NCI-H1417 (cell line): ENCODE results near the gene KCTD1.

Experiments used
- DNase-seq, 3 experiments: peaks; one replicate each; lab custom pipeline; 2025; lab: John Stamatoyannopoulos, UW

Gene KCTD1

GRCh38 chr18:26482569-26482968 lies 65.8 kb downstream of the KCTD1 start:
- no peak for DNase-seq

DNA sequence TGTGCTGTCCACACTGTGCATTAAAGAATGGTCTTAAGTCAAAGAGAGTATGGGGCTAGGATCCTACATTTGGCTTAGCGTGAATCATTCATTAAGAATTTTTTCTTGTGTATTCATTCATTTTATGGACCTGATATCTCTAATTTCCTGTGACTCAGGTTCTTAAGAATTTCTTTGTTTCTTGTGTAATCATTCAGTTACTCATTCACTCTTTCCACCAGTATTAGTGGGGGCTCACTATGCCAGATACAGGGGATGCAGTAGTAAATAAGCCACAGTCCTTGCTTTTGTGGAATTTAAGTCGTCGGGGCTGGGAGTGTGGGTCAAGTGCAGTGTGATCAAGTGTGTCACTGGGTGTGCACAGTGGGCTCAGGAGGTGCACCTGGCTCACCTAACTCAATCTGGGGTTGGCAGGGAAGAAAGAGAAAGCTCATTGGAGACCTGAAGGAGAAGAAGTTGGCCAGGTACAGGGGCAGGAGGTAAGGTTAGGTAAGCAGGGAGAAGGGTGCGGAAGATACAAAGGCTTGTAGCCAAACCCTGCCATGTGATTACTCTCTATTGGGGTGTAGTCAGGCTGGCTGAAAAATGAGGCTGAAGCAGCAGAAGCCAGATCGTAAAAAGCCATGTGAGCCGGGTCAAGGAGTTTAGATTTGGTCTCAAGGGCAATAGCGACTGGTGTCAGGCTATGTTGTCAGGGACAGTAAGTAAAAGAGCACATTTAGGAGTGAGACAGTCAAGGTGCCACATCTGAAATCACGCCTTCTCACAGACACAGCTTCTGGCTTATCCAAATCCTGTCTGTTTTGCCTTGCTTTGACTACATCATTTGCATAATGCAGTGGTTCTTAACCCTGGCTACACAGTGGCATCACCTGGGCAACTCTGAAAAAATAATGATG lies 67.2 kb downstream of the KCTD1 start:
- no peak for DNase-seq

DNA sequence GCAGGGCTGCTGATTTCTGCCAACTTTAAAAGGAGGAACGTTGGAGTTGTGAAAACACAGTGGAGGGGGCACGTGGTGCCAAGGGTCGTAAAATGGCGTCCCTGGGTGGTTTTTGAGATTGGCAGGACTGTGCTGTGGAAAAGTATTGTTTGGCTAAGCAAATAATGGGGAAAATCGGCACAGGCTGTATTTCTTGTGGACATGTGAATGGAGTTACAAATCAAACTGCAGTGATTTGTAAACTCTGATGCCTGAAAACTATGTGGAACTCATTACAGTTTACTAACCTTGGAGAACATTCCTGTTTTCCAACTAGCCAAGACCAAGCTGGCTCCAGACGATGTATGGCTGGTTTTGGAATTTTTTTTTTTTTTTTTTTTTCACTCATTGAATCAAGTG lies 68.7 kb downstream of the KCTD1 start:
- no peak for DNase-seq

- DNase-seq = no peak
Observed at GRCh38 chr18:26479065-26479680, 69.2 kb downstream of the KCTD1 start.

DNA sequence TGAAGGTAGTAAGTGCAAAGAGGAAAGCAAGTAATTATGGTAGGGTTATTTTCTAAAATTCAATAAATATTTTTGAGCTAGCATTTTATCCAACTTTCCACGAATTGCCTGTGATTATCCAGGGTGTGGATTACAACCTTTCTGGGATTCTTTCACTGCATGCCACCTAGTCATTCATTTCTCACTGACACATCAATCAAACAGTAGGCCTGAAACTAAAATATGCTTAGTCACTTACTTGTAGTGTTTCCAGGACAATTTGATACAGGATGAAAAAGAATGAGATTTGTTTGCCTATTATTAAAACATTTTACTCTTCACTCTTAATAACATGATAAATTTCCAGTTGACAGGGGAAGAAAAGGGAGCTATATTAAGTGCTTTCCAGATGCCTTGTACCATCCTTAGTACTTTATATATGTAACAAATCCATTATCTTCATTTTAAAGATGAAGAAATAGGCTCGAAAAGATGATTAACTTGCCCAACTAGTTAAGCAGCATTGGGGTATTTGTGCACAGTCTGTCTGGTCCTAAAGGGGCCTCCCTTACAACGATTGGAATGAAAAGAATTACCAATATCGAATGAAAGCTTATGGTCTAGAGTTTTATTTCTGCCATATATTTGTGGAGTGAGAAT lies 70.4 kb downstream of the KCTD1 start:
- peak in 1 of 3 experiments; percentile 81 for DNase-seq

- DNase-seq = no peak
Observed at GRCh38 chr18:26476697-26477096, 71.7 kb downstream of the KCTD1 start.

- no peak for DNase-seq
Observed at GRCh38 chr18:26474542-26474941, 73.8 kb downstream of the KCTD1 start.

- DNase-seq = no peak
Observed at GRCh38 chr18:26473672-26474071, 74.7 kb downstream of the KCTD1 start.

GRCh38 chr18:26471826-26472225 lies 76.5 kb downstream of the KCTD1 start:
- no peak for DNase-seq

DNA sequence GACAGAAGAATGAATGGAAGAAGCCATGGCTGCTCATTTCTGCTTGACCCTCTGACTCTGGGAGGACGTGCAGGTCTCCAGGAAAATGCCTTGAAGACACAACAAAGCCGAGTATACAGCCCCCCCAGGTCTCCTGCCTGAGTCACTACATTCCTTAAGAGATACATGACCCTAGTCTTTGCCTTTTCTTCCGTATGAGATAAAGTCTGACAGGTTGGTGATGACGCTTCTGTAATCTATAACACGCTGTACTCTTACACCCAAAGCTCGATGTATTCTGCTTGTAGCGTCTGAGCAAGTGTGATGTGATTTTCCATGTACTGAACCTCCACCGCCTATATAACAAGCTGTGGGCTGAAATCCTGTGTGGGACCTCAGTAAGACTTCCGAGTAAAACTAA lies 77.3 kb downstream of the KCTD1 start:
- DNase-seq = no peak

DNA sequence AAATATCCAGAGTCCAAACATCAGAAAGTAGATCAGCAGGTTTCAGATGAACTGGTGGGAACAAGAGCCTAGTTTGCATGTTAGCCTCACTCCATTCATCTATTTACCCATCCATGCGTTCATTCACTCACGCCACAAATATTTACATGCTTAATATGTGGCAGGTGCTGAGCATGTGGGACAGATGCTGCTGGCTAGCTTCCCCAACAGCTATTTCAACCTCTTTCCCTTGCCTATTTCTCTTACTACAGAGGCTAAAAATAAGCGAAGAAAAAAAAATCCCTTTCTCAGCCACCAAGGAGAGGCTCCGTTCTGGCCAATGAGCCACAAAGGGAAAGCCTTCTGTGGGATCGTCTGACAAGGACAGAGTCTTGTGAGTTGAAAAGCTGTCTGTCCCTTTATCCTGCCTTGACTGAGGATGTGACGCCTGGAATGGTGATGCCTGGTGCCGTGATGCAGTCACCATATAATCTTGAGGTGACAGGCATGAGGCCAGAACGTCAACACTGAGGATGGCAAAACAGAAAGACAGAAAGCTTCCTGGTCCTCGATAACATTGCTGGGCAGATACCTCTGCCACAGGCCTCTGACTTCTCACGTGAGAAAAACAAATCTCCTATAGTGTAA lies 78.2 kb downstream of the KCTD1 start:
- peak; percentile 22 to 89 (median 79) for DNase-seq

- DNase-seq = peak; percentile 66 to 93 (median 91)
Observed at GRCh38 chr18:26468931-26469340, 79.4 kb downstream of the KCTD1 start.

- no peak for DNase-seq
Observed at GRCh38 chr18:26466026-26466425, 82.3 kb downstream of the KCTD1 start.

- no peak for DNase-seq
Observed at GRCh38 chr18:26465431-26465830, 82.9 kb downstream of the KCTD1 start.

DNA sequence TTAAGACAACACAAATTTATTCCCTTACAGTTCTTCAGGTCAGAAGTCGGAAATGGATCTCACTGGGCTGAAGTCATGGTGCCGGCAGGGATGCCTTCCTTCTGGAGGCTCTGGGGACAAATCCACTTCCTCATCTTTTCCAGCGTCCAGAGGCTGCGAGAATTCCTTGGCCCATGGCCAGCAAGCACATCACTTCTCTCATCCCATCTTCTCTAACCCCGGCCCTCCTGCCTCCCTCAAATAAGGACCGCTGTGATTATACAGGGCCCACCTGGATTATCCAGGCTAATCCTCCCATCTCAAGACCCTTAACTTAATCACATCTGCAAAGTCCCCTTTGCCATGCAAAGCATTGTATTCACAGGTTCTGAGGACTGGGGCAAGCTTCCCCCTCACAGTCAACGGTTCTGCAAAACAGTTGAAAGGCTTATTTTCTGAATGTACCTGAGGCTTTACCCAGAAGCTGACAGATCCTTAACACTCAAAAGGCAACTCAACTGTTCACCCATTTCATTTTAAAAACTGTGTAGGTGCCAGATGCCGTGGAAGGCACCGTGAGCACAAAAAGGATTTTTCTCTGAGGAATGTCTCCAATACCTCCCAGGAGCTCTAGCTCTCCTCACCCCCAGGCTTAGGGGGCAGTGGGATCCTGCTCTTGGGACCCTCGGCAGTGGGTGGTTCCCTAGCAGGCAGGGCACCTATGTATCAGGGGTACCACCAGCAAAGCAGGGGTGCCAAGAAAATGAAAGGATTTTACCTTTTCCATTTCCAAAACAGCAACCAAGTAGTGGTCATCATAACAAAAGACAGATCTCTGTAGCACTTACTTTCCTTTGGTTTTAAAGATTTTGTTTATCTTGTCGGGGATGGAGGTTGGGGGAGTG lies 84.0 kb downstream of the KCTD1 start:
- DNase-seq = no peak

DNA sequence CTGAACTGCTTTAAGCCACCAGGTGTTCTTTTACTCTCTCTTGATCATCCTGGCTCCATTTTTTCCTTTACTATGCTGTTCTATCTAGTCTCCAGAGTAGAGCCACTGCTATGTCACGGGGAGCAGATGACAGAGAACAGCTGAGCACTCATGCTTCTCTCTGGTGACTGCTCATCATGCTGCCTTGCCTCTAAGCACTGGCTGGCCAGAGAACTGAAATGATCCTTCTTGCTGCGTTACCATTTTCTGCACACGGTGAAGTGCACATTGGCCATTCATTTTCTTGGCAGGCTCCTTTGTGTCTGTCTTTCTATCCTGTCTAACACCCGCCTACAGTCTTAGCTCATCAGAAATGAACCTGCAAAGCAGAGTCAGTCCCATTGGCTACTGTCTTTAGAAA lies 86.0 kb downstream of the KCTD1 start:
- DNase-seq = no peak

DNA sequence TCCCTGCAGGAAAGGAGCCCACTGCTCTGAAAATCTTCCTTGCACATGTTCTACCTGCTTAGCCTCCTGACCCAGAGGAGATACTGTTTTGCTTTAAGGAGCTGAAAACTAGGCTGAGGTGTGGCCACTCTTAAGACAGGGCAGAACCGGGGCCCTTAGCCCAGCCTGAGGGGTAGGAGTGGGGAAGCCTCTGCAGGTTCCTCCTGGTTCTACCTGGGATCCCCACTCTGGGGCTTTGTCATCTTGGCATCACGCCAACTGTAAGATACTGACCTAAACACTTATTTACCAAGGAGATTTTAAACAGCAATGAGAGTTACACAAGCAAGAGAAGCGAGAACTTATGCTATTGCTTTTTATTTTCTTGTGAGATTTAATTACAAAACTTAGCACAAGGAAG lies 86.9 kb downstream of the KCTD1 start:
- peak in 2 of 3 experiments; percentile 38 to 53 for DNase-seq

DNA sequence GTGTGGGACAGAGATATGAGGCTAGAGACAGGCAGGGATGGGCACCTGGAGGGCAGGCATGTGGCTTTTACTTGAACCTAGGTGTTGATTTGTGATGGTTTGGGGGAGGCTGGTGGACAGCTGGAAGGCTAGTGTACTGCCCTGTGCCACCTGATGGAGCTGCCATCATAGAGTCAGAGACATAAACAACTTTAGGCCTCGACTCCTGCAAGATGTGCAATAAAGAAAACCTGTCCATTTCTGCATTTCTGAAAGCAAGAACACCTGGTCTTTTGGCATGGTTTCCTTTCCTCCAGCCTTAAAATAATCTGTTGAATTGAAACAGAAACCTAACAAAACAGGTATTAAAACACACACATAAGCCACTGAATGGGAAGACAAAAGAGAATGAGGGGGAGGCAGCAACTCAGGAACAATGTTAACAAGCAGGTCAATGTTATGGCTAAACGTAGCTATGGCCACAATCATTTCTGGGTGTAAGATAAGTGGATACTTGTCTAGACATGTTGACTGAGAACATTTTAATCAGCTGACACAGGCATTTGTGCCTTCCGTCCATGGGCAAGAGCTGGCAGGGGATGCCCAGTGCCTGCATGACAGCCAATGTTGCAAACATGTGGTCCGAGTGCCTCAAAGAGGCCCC lies 87.8 kb downstream of the KCTD1 start:
- peak; percentile 34 to 94 (median 65) for DNase-seq

DNA sequence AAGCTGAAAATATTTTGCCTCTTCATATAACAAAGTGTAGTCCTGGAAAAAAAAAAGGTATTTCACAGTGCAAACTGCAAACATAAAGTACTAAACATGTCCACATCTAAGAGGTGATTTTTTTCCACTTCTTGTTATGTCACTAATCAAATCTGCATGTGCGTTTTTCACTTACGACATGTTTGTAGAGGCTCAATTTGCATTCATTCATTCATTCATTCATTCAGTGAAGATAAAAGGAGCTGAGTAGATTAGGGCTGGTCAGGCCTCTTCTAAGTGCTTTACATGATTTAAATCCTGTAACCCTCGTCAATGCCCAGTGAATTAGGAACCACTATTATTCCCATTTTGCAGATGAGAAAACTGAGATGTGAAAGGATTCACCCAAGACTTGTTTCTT lies 88.5 kb downstream of the KCTD1 start:
- no peak for DNase-seq

- DNase-seq = no peak
Observed at GRCh38 chr18:26459340-26459739, 89.0 kb downstream of the KCTD1 start.
